ENCODE data around the gene MAGI2. TPM values are rescaled to one million over a fixed set of nuclear protein-coding genes. Genes with fewer than 3 reads are reported as not detected.

Gene MAGI2
- total RNA-seq, 1 experiment from 2014 or later = 0.22 TPM

- TF ChIP-seq CBX3 (IDR thresholded peaks at IDR 0.05; ENCODE audit: low read depth) (no peak), RAD21 (IDR thresholded peaks at IDR 0.05; ENCODE audit: low read depth) (no peak), CEBPB (IDR thresholded peaks at IDR 0.05; ENCODE audit: low read depth) (no peak), EZH2 (IDR thresholded peaks at IDR 0.05) (no peak), EZH2phosphoT487 (IDR thresholded peaks at IDR 0.05; ENCODE audit: borderline replicate concordance) (no peak), ZFX (IDR thresholded peaks at IDR 0.05) (no peak), JUND (IDR thresholded peaks at IDR 0.05) (no peak), SIN3A (IDR thresholded peaks at IDR 0.05; ENCODE audit: low read depth) (no peak), EGR1 (IDR thresholded peaks at IDR 0.05; ENCODE audit: low read depth) (no peak), TCF7L2 (IDR thresholded peaks at IDR 0.05; ENCODE audit: borderline replicate concordance, extremely low read depth, insufficient read depth, insufficient read length) (no peak), POLR2A (IDR thresholded peaks at IDR 0.05; ENCODE audit: borderline replicate concordance, extremely low read depth, insufficient read depth, insufficient read length) (no peak)
Observed at GRCh38 chr7:79452032-79452494, 1.4 kb downstream of the MAGI2 start (continued).

GRCh38 chr7:79451580-79451979 is 1.9 kb downstream of the MAGI2 start:
- no peak for ATAC-seq
- ChIA-PET CTCF (no interaction called here), POLR2A (no interaction called here), RAD21 (ENCODE audit: low non-redundant PET in 1 of 2, low total read pairs in 2 of 2, uncharacterized antibody in 2 of 2, unreplicated experiment in 2 of 2) (no interaction called here)
- Histone ChIP-seq H4K20me1 (ENCODE audit: insufficient read depth) (no peaks in the 10 kb centered on the region), H3K9me2 (ENCODE audit: insufficient read depth) (no peaks in the 10 kb centered on the region), H2AFZ (ENCODE audit: low read depth, low read length, poor library complexity, severe bottlenecking) (no peak overlapping the region), H3K4me2 (ENCODE audit: low read length) (no peak overlapping the region), H3K4me3 (replicated peaks in 1 of 2; ENCODE audit: low read depth in 1 of 2, low read length in 2 of 2) (no peak overlapping the region), H3K27ac (ENCODE audit: low read depth, low read length) (no peak overlapping the region), H3K36me3 (ENCODE audit: control insufficient read depth in 1 of 2, insufficient read depth in 2 of 2, low read length in 2 of 2) (no peaks in the 10 kb centered on the region), H3K9me3 (ENCODE audit: control insufficient read depth in 1 of 2, insufficient read depth in 1 of 2, low read depth in 1 of 2, low read length in 2 of 2) (no peaks in the 10 kb centered on the region), H3K9ac (ENCODE audit: low read length) (no peak overlapping the region), H3K27me3 (ENCODE audit: insufficient read depth, low read length) (no peaks in the 10 kb centered on the region), H3K4me1 (ENCODE audit: control insufficient read depth in 1 of 2, insufficient read depth in 2 of 2, low read length in 2 of 2) (no peaks in the 10 kb centered on the region), H3K79me2 (ENCODE audit: insufficient read depth, low read length) (no peaks in the 10 kb centered on the region)
- no TSS peak for BruUV-seq (replicated peaks)
- DNase-seq (ENCODE audit: low read depth, low spot score) = no peak
- intact Hi-C loops (cut with micrococcal nuclease) = no loop called here
- TF ChIP-seq, protein P1, sequence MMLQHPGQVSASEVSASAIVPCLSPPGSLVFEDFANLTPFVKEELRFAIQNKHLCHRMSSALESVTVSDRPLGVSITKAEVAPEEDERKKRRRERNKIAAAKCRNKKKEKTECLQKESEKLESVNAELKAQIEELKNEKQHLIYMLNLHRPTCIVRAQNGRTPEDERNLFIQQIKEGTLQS (IDR thresholded peaks at IDR 0.05) = no peak
- no peak for TF ChIP-seq EGR1 (IDR thresholded peaks at IDR 0.05; ENCODE audit: low read depth)
- TF ChIP-seq, protein P2, sequence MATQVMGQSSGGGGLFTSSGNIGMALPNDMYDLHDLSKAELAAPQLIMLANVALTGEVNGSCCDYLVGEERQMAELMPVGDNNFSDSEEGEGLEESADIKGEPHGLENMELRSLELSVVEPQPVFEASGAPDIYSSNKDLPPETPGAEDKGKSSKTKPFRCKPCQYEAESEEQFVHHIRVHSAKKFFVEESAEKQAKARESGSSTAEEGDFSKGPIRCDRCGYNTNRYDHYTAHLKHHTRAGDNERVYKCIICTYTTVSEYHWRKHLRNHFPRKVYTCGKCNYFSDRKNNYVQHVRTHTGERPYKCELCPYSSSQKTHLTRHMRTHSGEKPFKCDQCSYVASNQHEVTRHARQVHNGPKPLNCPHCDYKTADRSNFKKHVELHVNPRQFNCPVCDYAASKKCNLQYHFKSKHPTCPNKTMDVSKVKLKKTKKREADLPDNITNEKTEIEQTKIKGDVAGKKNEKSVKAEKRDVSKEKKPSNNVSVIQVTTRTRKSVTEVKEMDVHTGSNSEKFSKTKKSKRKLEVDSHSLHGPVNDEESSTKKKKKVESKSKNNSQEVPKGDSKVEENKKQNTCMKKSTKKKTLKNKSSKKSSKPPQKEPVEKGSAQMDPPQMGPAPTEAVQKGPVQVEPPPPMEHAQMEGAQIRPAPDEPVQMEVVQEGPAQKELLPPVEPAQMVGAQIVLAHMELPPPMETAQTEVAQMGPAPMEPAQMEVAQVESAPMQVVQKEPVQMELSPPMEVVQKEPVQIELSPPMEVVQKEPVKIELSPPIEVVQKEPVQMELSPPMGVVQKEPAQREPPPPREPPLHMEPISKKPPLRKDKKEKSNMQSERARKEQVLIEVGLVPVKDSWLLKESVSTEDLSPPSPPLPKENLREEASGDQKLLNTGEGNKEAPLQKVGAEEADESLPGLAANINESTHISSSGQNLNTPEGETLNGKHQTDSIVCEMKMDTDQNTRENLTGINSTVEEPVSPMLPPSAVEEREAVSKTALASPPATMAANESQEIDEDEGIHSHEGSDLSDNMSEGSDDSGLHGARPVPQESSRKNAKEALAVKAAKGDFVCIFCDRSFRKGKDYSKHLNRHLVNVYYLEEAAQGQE (IDR thresholded peaks at IDR 0.05; ENCODE audit: low read depth) = no peak
- TF ChIP-seq SRF (IDR thresholded peaks at IDR 0.05; ENCODE audit: low read depth) = no peak
- TF ChIP-seq, protein P3, sequence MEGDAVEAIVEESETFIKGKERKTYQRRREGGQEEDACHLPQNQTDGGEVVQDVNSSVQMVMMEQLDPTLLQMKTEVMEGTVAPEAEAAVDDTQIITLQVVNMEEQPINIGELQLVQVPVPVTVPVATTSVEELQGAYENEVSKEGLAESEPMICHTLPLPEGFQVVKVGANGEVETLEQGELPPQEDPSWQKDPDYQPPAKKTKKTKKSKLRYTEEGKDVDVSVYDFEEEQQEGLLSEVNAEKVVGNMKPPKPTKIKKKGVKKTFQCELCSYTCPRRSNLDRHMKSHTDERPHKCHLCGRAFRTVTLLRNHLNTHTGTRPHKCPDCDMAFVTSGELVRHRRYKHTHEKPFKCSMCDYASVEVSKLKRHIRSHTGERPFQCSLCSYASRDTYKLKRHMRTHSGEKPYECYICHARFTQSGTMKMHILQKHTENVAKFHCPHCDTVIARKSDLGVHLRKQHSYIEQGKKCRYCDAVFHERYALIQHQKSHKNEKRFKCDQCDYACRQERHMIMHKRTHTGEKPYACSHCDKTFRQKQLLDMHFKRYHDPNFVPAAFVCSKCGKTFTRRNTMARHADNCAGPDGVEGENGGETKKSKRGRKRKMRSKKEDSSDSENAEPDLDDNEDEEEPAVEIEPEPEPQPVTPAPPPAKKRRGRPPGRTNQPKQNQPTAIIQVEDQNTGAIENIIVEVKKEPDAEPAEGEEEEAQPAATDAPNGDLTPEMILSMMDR (IDR thresholded peaks at IDR 0.05 in 2 of 3, conservative IDR thresholded peaks at IDR 0.05 in 1 of 3; ENCODE audit: borderline replicate concordance in 1 of 3, insufficient read depth in 1 of 3, low read depth in 2 of 3, low read length in 2 of 3) = no peak
- TF ChIP-seq FOSL1 (IDR thresholded peaks at IDR 0.05; ENCODE audit: low read depth) = no peak
- TF ChIP-seq TCF7L2 (IDR thresholded peaks at IDR 0.05; ENCODE audit: borderline replicate concordance, extremely low read depth, insufficient read depth, insufficient read length) = no peak
- TF ChIP-seq SP1 (IDR thresholded peaks at IDR 0.05; ENCODE audit: low read depth) = no peak
- TF ChIP-seq ELF1 (IDR thresholded peaks at IDR 0.05; ENCODE audit: borderline replicate concordance, low read depth) = no peak
- TF ChIP-seq, protein P4, sequence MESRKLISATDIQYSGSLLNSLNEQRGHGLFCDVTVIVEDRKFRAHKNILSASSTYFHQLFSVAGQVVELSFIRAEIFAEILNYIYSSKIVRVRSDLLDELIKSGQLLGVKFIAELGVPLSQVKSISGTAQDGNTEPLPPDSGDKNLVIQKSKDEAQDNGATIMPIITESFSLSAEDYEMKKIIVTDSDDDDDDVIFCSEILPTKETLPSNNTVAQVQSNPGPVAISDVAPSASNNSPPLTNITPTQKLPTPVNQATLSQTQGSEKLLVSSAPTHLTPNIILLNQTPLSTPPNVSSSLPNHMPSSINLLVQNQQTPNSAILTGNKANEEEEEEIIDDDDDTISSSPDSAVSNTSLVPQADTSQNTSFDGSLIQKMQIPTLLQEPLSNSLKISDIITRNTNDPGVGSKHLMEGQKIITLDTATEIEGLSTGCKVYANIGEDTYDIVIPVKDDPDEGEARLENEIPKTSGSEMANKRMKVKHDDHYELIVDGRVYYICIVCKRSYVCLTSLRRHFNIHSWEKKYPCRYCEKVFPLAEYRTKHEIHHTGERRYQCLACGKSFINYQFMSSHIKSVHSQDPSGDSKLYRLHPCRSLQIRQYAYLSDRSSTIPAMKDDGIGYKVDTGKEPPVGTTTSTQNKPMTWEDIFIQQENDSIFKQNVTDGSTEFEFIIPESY (IDR thresholded peaks at IDR 0.05; ENCODE audit: extremely low read depth, insufficient replicate concordance, low read length) = no peak
